Measurements from ENCODE around the gene GADL1. TPM values are rescaled to one million over a fixed set of nuclear protein-coding genes. Genes with fewer than 3 reads are reported as not detected.

GADL1 gene
- total and polyA plus RNA-seq, 9 donors = 0.01 to 13.3 (median 0.23) TPM; not detected in 3

DNA sequence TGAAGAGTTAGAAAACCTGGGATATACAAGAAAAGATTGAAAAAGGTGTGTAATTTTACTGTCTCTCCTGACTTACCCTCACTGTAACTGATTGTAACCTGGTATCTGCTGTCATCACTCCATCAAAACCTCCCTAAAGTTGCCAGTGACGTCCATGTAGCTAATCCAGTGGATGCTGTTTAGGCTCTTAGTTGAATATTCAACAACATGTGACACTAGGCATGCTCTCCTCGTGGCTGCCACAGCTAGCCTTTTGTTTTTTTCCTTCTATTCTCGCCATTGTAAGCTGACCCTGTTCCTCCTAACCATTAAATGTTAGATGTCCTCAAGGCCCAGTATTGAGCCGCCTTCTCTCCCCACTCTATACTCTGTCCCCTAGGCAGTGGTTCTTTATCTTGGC, 41.6 kb downstream of the GADL1 start:
- TF ChIP-seq CTCF (IDR thresholded peaks at IDR 0.05) (no peak), POLR2A (IDR thresholded peaks at IDR 0.05) (no peak), EP300 (IDR thresholded peaks at IDR 0.05) (no peak)
- Histone ChIP-seq H3K27ac (no peak overlapping the region), H3K36me3 (no peaks in the 10 kb centered on the region), H3K9me3 (no peaks in the 10 kb centered on the region), H3K4me3 (no peak overlapping the region), H3K27me3 (no peaks in the 10 kb centered on the region), H3K4me1 (ENCODE audit: insufficient read depth) (no peaks in the 10 kb centered on the region)
- 89 to 95% (median 92%) methylated on average over 4 of the region's 4 CpGs for WGBS, 3 donors
- no peak for DNase-seq
- intact Hi-C loops (cut with DNase I) = loop anchor here in 1 of 4 donors (5.0 kb wide), 1 partner anchor 1486 kb away; no protein-coding TSS in a partner anchor

- Histone ChIP-seq H3K27me3 (no peaks in the 10 kb centered on the region), H3K9me3 (no peaks in the 10 kb centered on the region), H3K4me3 (no peak overlapping the region), H3K27ac (no peak overlapping the region), H3K4me1 (ENCODE audit: insufficient read depth) (no peaks in the 10 kb centered on the region), H3K36me3 (no peaks in the 10 kb centered on the region)
- intact Hi-C loops (cut with DNase I) = no loop called here
- WGBS, 3 donors = 67 to 68% (median 67%) methylated on average over 3 of the region's 3 CpGs
- no peak for DNase-seq
- TF ChIP-seq POLR2A (IDR thresholded peaks at IDR 0.05) (no peak), CTCF (IDR thresholded peaks at IDR 0.05) (no peak), EP300 (IDR thresholded peaks at IDR 0.05) (no peak)
Observed at GRCh38 chr3:30848087-30848779, 46.2 kb downstream of the GADL1 start.

GRCh38 chr3:30847592-30847991, 46.9 kb downstream of the GADL1 start:
- intact Hi-C loops (cut with DNase I) = no loop called here
- no peak overlapping the region for H3K27ac ChIP-seq
- H3K4me3 ChIP-seq = no peak overlapping the region
- no peak for DNase-seq
- TF ChIP-seq EP300 (IDR thresholded peaks at IDR 0.05) = no peak
- no peak for TF ChIP-seq POLR2A (IDR thresholded peaks at IDR 0.05)
- H3K9me3 ChIP-seq = no peaks in the 10 kb centered on the region
- no peaks in the 10 kb centered on the region for H3K4me1 ChIP-seq (ENCODE audit: insufficient read depth)
- no peaks in the 10 kb centered on the region for H3K27me3 ChIP-seq
- no peaks in the 10 kb centered on the region for H3K36me3 ChIP-seq
- WGBS, 3 donors = 48 to 56% (median 50%) methylated on average over 3 of the region's 3 CpGs

DNA sequence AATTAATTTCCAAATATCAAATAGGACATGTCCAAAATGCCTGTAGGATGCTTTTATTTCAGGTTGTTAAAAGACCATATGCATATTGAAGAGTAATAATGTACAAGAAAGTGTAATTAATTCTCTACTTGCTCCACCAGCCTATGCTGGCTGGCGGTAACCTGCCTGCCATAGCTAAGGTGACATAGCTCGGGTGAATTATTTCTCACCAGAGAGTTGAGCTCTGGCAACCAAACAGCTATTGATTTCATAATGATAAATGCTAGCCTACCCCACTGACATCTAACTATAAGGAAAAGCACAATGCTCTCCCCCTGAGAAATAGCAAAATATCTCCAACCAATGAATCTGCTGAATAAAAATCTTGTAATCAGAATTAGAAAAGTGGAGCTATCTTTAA, 48.9 kb downstream of the GADL1 start:
- WGBS, 3 donors = 96 to 99% (median 96%) methylated on average over 2 of the region's 2 CpGs
- intact Hi-C loops (cut with DNase I) = no loop called here
- Histone ChIP-seq H3K4me1 (ENCODE audit: insufficient read depth) (no peaks in the 10 kb centered on the region), H3K4me3 (no peak overlapping the region), H3K9me3 (no peaks in the 10 kb centered on the region), H3K36me3 (no peaks in the 10 kb centered on the region), H3K27me3 (no peaks in the 10 kb centered on the region), H3K27ac (no peak overlapping the region)
- no peak for DNase-seq
- TF ChIP-seq CTCF (IDR thresholded peaks at IDR 0.05) (no peak), POLR2A (IDR thresholded peaks at IDR 0.05) (no peak), EP300 (IDR thresholded peaks at IDR 0.05) (no peak)

DNA sequence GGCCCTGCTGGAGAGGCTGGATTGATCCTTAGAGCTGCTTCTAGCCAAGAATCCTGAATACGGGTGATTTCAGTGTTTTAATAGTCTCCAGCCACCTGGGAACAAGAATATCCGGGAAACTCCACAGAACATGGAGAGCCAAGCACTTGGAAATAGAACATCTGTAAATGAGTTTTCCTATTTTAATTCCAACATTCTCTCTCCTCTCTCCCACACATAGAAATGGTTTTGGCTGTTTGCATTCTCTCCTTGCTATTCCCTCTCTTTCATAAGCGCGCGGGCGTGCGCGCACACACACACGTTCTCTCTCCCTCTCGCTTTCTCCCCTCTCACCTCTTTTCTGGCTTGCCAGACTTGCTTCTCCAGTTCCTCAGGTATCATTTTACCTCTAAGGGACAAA, 50.6 kb downstream of the GADL1 start:
- Histone ChIP-seq H3K27ac (no peak overlapping the region), H3K9me3 (no peaks in the 10 kb centered on the region), H3K27me3 (no peaks in the 10 kb centered on the region), H3K4me1 (ENCODE audit: insufficient read depth) (no peaks in the 10 kb centered on the region), H3K36me3 (no peaks in the 10 kb centered on the region), H3K4me3 (no peak overlapping the region)
- 24 to 34% (median 28%) methylated on average over 10 of the region's 10 CpGs for WGBS, 3 donors
- intact Hi-C loops (cut with DNase I) = no loop called here
- TF ChIP-seq EP300 (IDR thresholded peaks at IDR 0.05) = no peak
- TF ChIP-seq CTCF (IDR thresholded peaks at IDR 0.05) = no peak
- TF ChIP-seq POLR2A (IDR thresholded peaks at IDR 0.05) = no peak
- DNase-seq = no peak
